Middle frontal gyrus (tissue), 1 donor: ENCODE results near the gene THOC3.
"Not testable (repeated sequence)": the region's sequence is repeated elsewhere in the genome, so short reads cannot be mapped to it uniquely, and the experiment has no call there.

Source experiments
- DNase-seq: peaks from one replicate; pipeline ENCODE4 v3.0.0-alpha.2; 2015; ENCODE audit warnings: low spot score; ENCODE audit errors: extremely low spot score

Gene THOC3

GRCh38 chr5:175940632-175941031 lies 27.5 kb downstream of the THOC3 start:
- DNase-seq = not testable (repeated sequence)

GRCh38 chr5:175938489-175938888 lies 29.6 kb downstream of the THOC3 start:
- DNase-seq = not testable (repeated sequence)

DNA sequence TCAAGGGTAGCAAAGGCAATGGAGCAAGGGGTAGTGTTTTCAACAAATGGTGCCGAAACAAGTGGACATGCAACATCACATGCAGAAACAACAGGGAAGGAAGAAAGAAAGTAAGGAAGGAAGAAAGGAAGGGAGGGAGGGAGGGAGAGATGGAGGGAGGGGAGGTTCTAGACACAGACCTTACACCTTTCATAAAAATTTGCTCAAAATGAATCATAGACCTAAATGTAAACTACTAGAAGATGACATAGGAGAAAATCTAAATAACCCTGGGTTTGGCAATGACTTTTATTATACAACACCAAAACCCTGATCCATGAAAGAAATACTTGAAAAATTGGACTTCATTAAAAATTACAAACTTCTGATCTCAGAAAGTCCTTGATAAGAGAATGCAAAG lies 39.4 kb downstream of the THOC3 start:
- not testable (repeated sequence) for DNase-seq

DNA sequence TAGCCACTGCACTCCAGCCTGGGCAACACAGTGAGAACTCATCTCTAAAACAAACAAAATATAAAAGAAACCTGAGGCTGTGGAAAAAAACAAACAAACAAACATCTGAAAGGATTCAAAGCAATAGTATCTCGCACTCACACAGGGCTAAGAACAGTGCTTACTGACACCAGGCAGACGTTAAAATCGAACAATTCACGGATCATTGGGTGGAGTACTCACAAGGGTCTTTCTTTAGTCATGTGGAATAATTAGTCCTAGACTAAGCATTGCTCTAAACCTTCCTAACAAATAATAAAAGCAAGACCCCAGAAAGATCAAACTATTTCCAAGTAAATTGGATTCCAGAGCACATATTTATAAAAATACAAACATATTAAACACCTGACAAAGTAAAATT lies 43.0 kb downstream of the THOC3 start:
- DNase-seq = not testable (repeated sequence)

- DNase-seq = no peak
These were observed 45.8 kb downstream of the THOC3 start for GRCh38 chr5:175922192-175922885.

- DNase-seq = no peak
These were observed 46.9 kb downstream of the THOC3 start for GRCh38 chr5:175921061-175921730.

GRCh38 chr5:175920231-175920811 lies 47.8 kb downstream of the THOC3 start:
- no peak for DNase-seq

DNA sequence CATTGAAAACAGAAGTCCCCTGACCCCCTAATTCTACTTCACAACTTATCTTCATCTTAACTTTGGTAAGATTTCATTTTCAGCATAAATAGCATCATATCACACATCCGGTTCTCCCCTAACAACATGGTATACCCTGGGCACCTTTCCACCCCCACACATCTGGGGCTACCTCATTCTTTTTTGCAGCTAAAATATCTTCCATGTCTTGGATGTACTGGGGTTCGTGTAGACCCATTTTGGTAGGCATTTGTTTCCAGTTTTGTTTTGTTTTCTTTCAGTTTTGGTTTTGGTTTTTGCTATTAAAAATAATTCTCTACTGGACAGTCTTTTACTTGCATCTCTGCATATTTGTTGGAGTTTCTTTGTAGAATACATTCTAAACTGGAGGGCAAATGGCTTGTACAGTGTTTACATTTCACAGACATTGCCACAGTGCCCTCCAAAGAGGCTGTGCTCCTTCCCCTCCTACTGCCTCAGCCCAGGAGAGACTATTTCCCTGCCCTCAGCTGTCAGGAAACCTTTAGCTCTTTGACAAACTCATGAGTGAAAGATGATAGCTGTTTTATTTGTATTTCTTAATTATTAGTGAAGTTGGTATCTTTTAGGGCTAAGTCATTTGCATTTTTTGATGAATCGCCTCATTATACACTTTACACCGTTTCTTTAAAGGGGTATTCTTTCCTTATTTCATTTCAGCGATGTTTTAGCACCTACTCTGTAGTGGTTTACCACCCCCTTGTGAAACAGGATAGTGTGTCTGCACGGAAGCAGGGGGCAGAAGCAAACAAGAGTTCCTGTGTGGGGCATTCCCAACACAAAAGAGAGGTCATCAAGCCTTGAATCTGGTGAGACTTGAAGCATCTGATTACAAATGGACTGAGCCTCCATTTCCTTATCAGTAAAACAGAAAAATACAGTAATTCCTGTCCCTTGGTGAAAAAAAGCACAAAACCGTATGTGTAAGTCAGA lies 52.8 kb downstream of the THOC3 start:
- not testable (repeated sequence) for DNase-seq

GRCh38 chr5:175913835-175914672 lies 54.1 kb downstream of the THOC3 start:
- DNase-seq = not testable (repeated sequence)

DNA sequence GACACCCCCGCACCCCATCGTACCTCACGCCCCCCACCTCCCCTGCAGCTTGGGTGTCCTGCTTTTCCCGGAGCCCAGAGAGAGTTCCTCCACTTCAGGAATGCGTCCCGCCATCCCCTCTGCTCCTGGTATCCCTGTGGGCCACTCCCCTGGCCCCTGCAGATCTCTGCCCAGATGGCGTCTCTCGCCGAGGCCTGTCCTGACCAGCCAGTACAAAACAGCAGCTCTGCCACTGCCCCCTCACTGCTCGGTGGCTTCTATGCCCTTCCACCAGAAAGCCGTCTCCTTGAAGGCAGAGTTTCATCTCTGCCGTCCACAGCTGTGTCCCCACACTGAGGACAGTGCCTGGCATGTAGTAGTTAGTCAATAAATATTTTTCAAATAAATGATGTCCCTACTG lies 58.0 kb downstream of the THOC3 start:
- DNase-seq = not testable (repeated sequence)
